Breast epithelium (tissue), 3 donors: ENCODE data around the gene ARNT2.

Experiments used
- POLR2AphosphoS5 ChIP-seq, 3 donors: sonication (generic); formaldehyde crosslinking; IDR thresholded peaks; one replicate each; pipeline ENCODE4 v1.6.1; 2017; ENCODE audit warnings: antibody characterized with exemption in 3 of 3
- TF ChIP-seq, protein P1 (sequence below), 3 donors: fragments of 450-650 bp; IDR thresholded peaks; one replicate each; pipeline ENCODE4 v1.5.1; 2016 to 2017; ENCODE audit warnings: antibody characterized with exemption in 3 of 3, mild to moderate bottlenecking in 3 of 3, moderate library complexity in 3 of 3

- TF ChIP-seq, protein P1, sequence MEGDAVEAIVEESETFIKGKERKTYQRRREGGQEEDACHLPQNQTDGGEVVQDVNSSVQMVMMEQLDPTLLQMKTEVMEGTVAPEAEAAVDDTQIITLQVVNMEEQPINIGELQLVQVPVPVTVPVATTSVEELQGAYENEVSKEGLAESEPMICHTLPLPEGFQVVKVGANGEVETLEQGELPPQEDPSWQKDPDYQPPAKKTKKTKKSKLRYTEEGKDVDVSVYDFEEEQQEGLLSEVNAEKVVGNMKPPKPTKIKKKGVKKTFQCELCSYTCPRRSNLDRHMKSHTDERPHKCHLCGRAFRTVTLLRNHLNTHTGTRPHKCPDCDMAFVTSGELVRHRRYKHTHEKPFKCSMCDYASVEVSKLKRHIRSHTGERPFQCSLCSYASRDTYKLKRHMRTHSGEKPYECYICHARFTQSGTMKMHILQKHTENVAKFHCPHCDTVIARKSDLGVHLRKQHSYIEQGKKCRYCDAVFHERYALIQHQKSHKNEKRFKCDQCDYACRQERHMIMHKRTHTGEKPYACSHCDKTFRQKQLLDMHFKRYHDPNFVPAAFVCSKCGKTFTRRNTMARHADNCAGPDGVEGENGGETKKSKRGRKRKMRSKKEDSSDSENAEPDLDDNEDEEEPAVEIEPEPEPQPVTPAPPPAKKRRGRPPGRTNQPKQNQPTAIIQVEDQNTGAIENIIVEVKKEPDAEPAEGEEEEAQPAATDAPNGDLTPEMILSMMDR (IDR thresholded peaks at IDR 0.05) = no peak
- TF ChIP-seq POLR2AphosphoS5 (IDR thresholded peaks at IDR 0.05) = no peak
Measured at GRCh38 chr15:80375968-80376891, 28.0 kb upstream of the ARNT2 start.
